Stimulated activated CD4-positive, alpha-beta T cell treated with anti-CD3 and anti-CD28 coated beads, TNF-alpha, amount 100 ng/mL, for 48 hours (primary cell): Measurements from ENCODE around the gene HOXD10.

Experiments used
- DNase-seq, 3 donors: peaks; one replicate each; pipeline ENCODE4 v3.0.0-alpha.2; 2020; ENCODE audit warnings: low read depth in 3 of 3

HOXD10 gene

DNA sequence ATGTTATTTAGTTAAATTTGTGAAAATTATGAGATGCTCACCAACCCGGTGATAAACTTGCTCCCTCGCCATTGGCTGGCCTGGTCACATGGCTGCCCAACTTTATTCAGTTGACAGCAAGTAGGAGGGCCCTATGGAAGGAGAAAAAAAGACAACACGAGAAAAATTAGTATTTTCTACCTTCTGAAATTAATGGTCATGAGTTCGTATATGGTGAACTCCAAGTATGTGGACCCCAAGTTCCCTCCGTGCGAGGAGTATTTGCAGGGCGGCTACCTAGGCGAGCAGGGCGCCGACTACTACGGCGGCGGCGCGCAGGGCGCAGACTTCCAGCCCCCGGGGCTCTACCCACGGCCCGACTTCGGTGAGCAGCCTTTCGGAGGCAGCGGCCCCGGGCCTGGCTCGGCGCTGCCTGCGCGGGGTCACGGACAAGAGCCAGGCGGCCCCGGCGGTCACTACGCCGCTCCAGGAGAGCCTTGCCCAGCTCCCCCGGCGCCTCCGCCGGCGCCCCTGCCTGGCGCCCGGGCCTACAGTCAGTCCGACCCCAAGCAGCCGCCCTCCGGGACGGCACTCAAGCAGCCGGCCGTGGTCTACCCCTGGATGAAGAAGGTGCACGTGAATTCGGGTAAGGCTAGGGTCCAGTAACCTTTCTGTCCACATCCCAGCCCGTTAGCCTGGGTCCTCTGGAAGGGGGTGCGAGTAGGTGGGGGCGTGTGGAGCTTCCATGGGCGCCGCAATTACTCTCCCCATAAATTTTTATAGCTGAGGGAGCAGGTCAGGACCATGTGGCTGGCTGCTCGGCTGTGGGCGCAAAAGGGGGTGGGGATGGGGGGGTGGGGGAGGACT lies 35.1 kb downstream of the HOXD10 start, which contains the start of gene HOXD4:
Gene HOXD4, plus strand, starts transcription at position 109 of the 846 bp plus-strand sequence. Its CDS starts 84 bp downstream, at position 193.
- no peak for DNase-seq

DNA sequence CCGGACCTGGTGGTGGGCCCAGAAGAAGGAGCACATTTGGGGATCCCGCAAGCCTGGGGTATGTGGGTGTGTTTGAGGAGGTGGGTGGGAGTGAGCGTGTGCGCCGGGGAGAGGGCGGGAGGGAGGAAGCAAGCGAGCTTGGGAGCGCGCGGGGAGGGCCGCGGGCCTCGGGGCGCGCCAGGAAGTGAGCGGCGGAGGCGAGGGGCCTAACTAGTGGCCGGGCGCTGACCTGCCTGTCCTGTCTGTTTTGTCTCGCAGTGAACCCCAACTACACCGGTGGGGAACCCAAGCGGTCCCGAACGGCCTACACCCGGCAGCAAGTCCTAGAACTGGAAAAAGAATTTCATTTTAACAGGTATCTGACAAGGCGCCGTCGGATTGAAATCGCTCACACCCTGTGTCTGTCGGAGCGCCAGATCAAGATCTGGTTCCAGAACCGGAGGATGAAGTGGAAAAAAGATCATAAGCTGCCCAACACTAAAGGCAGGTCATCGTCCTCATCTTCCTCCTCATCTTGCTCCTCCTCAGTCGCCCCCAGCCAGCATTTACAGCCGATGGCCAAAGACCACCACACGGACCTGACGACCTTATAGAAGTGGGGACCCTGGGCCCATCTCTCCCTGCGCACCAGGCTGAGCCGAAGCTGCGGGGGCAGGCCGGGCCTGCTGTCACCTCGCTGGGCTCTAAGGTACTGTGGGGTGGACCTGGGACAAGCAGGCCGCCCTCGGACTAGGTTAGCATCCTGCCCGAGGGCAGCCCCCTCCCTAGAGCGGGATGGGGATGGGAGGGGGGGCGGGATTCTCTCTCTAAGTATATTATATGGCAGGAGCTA lies 36.0 kb downstream of the HOXD10 start:
- DNase-seq: no peak

DNA sequence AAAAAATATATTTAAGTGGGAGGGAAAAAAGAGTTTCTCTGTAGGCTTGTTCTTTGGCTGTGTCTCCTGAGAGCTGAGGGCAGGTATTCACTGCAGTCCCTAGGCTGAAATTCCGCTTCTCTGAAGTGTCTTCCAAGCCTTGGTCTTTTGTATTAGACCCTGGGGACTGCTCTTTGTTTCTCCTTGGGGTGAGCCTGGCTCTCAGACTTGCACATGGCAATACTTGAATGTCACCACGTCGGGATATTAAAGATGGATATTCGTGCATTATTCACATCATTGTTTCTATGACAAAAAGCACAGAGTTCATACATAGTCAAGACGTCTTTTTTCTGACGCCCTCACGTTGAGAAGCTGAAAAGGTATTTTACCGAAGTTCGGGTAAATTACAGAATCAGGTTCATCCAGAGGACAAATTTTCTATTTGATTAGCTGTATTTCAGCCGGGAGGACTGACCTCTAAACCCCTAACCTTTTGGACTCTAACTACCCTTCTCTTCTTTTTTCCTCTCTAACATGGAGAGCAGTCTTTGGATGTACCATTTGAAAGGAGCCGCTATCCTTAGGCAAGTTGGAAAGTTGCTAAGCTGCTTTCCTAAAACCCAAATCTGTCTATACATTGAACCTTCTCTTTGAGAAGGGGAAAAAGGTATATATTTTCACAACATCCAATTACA lies 38.1 kb downstream of the HOXD10 start:
- no peak for DNase-seq

DNA sequence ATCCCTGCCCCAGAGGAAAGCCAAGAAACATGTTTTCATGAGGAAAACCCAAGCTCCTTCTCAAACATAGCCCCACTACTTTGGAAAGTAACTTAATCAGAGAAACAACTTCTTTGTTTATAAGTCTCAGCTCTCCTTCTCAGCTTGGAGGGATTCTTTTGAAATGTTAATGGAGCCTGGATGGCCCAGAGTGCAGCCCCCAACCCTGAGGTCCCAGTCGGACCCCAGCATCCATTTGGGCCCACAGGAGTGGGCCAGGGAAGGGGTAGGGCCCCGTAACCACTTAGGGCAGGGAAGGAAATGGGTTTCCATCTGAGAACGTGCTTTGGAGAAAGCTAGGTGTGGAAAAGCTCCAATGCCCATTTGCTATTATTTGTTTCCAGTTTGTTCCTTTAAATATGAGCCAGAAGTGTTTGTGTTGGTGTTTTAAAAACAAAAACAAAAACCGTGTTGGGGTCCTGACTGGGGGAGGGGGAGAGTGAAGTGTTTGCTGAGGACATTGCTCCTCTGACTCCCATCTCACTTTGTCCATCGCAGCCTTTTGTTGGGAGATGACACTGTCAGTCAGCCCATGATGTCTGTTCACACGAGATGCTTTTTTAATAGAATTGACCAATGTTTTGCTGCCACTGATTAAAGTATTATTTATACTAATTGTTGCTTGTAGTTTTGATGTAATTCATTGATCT lies 38.9 kb downstream of the HOXD10 start:
- DNase-seq: no peak

DNA sequence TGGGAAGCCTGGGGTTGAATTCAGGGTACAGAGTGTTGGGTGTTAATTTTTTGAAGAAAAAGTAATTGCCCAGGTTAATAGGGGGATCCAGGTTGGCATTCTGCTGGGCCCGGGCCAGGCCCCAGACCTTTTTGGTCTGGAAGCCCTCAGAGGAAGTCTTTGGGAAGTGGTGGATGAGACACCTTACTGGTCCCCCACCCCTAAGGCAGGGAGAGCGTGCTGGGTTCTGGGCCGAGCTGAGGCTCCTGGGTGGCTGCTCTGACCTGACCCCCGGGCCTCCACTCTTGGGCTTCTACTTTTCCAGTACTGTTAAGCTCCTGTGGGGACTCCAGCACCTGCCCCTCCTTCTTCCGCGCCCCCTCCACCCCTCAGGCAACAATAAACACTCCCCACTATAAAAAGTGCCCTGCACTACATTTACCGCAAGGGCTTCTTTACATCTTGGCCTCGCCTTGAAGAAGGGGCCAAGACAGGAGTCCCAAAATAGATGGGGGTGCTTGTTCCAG lies 39.8 kb downstream of the HOXD10 start:
- DNase-seq: no peak

DNA sequence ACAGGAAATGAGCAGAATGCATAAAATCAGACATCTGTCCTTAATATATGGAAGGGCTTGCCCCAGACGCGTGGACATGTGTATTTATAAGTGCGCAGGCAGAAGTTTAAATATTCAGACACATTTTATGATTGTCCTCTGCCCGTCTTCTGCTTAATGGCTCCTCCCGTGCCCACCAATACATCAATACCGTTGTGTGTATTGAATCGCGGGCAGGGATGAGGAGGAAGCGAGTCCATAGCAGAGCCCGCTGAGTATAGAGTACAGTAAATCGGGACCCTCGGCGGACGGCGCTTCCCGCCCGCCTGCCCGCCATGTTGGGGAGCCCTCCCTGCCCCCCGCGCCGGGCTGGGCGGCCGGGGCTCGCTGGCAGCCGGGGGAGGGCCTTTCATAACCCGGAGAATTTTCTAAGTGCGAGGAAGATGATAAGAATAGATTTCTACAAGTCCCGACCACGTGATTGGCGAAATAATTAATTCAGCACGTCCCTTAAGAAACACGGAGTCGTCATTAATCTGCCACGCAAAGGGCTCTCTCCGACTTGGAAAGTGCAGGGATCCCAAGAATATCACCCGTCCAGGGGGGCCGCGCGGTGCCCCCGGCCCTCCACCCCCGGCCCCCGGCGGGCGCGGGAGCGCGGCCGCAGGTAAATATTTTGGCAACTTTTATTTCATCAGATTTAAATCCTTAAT lies 40.4 kb downstream of the HOXD10 start, which contains the start of gene HOXD3:
Gene HOXD3, plus strand, starts transcription at position 501 of the 692 bp plus-strand sequence. CDS start 11,808 bp downstream, outside the sequence.
- DNase-seq: no peak

DNA sequence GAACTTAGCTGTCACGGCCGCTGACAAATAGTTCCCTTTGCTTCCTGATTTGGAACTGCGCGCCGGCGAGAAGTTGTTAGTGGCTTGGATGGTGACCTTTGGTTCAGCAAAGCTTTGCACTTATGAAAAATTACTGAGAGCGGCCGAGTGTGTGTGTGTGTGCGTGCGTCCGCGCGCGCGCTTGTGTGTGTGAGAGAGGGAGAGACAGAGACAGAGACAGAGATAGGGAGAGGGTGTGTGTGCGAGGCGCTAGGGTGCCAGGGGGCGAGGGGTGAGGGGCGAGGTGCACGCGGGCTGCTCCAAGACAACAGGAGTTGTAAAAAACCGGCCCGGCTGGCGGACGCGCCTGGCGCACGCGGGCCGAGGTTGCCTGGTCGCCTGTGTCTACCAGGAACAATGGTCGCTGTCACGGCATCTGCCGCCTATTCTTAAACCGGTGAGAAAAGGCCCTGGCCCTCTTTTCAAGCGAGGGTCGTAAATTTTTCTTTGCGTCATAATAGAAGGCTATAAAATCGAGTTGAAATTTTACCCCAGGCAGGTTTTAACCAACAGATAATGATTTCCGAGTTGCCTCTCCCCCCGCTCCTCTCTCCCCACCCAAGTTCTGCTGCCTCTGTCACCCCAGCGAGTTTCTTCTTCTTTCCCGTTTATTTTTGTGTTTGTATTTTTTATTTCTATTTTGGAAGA lies 41.1 kb downstream of the HOXD10 start:
- DNase-seq: no peak

DNA sequence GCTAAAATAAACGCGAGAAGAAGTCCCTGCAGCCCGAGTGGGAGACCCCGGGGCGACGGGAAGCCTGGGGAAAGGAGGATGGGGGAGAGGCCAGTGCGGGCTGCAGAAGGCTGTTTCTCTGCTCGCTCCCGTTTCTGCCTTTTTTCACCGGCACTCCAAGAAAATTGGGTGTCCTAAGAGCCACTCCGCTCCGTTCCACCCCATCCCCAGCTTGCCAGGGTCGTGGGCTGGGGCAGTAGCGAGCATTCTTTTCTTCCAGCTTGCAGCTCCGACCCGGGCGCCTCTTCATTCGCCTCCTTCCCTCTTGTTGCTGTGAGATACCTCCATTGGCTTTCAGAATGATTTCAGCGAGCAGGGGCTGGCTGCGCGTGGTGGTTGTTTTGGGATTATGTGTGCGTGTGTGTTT lies 41.6 kb downstream of the HOXD10 start:
- DNase-seq: no peak

DNA sequence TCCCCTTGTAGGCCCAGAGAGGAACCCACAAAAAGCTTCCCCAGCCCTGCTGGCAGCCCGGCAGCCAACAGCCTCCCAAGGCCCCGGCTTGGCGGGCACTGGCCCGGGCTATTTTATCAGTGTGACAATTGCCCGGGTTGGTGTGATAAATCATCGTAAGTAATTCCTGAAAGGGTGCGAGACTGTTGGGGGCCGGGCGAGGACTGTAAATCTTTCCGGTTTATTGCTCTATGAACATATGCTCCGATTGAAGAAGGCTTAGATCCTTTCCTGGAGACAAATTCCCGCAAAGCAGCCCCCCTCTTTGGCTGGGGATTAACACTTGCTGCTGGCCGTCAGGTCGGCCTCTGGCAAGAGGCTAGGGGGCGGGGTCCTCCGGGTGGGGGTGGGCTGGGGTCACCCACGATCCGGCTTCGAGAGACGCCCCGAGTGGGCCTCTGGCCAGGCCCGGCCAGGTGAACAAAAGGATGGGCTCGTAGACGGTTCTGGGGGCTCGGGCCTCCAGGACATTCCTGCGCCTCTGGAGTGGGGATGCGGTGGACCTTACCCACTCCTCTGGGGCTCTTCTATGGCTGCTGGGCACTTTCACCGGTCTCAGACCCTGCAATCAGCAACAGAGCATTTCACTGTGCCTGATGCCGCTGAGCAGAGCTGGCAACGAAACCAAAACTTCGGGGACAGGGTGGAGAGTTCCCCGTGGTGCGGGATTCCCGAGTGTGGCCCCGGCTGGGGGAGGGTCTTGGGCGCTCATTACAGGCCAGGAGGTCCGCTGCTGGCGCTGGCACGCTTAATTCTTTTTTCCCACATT lies 42.5 kb downstream of the HOXD10 start:
- no peak for DNase-seq

DNA sequence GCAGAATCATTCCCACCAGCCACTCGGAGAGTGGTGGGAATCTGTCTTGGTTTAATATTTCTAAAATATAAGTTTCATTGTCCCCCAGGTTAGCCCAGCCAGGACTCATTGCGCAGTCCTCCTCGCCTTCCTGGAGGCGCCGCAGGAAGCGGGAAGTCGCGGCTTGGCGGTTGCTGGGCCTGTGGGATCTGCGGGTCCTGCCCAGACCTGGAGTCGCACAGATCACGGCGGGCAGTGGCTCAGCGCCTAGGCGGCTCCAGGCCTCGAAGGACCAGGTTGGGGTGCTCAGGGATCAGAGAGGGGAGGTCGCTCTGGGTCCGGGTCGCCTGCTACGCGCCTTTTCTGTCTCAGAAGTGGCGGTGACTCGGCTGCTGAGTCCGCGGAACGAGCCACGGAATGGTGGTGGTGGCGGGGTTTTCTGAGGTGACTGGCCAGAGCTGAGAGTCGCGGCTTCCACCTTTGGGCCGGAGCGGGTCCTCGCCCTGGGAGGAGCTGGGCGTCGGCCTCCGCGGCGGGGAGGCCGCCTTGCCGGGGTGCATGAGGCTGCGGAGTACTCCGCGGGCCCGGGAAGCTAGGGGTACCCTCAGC lies 43.2 kb downstream of the HOXD10 start:
- DNase-seq: no peak

DNA sequence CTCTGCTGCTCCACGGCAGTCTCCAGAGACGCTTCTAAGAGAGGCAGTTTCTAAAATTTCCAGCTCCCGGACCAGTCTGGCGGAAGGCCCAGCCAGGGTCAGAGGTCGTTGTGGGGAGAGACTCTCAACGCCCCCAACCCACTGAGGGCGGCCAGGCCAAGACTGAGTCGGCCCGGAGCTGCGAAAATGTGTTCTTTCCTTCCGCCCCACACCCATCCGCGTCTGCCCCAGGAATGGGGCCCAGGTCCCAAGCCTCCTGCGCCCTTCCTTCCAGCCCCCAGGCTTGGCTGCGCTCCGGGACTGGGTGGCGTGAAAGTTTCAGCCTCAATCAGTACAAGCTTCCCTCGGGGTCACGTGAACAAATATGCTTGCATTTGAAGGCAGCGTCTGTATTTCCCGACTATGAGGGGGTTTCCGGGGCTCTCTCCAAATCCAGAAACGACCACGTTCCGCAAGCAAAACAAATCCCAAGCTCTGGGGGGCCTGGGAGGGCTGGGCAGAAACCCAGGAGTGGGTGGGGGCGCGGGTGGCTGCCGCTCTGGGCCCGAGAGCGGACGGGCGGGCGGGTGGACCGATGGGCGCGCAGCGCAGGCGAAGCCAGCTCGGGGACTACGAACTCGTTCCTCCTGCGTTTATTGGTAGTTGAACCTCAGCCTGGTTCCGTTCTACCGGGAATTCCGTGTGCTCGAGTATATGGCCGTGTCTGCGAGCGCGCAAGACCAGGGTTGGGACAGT lies 43.8 kb downstream of the HOXD10 start:
- no peak for DNase-seq

DNA sequence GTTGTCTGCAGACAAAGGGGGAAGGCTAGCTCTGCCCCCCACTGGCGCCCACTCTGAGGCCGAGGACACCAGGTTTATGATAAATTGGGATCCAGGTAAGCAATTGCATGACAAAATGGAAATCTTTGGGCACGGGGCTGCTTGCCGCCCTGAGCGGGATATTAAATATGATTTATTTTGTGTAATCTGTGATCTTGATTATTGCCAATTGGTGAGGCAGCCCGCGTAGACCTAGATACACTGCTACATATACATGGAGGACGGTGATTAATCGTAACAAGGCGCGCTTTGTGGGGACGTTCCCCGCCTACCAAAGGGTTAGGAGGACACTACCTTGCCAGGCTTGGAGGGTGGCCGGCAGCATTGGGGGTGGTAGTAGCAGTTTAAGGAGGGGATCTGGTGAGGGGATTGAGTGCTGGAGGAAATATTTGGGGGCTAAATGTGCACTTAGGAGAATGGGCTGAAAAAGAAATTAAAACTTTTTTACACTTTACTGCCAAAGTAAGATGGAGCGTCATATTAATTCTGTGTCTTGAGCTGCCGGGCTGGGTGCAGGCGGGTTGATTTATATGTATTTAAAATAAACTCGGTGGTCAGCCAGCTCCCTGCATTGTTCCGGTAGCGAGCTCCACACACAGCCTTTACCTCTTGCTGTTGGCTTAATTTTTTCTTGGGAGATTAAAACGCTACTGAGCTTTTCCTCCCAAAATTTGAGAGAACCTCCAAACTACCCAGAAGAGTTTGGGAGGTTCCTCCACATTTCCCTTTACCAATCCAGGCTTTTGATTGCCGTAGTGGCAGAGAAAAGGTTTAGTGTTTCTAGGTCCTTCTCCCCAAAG lies 44.6 kb downstream of the HOXD10 start:
- DNase-seq: no peak

DNA sequence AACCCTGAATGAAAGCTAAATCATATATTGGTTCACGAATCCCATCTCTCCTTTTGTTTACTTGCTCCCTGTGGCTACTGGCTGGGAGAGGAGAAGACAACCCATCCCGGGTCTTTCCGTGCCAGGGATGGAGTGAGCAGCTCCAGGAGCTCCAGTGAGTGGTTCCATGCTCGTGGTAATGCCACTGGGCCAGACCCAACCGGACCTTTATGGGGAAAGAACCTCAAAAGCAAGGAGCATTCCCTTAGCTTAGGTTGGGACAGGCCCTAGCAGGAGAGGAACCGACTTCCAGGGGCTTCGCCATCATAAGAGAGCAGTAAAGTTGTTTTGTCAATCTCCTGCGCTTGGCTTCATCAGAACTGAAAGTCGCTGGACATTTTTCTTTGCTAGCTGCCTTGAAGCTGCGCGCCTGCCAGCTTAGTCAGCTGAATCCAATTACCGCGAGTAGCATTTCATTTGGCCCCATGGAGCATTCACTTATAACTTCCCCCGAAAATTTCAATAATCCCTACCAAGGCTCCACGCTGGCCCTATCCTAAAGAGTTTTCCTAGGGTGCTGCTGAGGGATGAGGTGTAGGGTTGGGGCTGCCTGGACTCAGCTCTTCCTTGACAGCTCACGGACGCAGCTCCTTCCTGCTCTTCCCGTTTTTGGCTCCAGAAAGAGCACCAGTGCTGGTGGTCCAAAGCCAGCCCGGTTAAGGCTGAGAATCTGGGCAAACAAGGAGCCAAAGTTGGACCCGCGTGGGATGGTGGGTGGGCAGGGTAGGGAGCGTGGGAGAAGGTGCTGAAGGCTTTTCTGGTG lies 45.4 kb downstream of the HOXD10 start:
- no peak for DNase-seq

DNA sequence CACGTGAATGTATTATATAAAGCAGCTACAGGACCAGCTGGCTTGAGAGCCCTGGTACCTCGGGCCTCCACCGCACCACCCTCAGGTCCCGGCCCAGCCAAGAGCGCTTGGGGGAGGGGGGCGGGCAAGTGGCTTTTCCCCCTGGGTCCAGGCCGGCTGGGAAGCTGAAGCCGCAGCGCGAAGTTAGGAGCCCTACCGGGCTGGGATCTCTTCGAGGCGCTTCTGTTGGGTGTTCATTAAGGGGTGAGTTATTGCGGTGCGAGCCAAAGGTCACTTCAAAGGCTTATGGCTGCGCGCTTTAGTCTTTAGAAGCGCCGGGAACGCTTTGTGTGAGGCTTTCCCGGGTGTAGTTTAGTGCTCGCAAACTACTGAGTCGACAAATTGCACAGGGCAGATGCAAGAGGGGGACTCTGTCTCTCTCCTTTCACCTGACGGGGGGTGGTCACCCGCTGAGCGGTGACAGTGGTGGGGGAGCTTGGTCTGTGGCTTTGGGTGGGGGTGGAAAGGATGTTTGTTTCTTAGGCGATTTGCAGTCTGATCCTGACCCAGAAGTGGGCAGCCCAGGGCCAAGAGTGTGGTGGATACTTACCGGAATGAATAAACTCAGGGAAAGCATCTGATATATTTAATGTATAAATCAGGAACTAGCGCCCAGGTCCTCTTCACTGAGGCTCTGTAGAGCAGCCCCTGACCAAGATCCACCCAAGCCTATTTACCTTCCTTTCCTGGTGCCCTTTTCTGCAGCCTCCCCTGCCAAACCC lies 46.5 kb downstream of the HOXD10 start:
- DNase-seq: no peak

DNA sequence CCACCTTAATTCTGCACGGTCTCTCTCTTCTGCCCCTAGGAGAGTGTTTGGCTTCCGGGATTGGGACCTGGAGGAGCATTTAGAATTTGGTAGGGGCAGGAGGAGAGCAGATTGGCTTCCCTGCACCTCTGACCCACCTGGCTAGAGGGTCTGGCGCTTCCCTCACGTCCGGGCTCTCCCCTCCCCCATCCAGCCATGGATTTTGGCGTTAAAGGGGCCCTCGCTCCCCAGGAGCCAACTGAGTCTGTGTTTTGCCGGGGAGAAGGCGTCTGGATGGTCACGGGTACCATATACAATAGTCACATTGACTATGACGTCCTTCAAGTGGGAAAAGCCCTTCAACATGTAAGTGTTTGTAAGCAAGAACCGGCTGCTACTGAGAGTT lies 47.1 kb downstream of the HOXD10 start:
- DNase-seq: no peak

DNA sequence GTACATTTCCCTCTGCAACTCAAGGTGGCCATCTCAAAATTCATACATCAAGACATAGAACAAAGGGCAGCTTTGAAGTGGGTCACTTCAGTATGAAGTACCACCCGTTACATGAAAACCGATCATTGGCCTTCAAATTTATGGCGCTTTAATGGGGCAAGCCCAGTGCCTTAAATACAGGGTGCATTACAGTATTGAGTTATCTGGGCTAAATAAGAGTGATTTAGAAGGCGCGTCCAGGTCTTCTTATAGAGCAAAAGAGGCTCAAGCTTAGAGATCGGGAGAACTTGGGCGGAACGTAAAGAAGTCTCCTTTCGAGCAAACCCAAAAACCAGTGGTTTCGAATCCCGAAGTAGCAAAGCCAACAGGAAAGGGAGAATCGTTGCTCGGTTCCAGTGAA lies 47.6 kb downstream of the HOXD10 start:
- DNase-seq: no peak
